ENCODE results near the gene ADORA3.

Gene ADORA3

DNA sequence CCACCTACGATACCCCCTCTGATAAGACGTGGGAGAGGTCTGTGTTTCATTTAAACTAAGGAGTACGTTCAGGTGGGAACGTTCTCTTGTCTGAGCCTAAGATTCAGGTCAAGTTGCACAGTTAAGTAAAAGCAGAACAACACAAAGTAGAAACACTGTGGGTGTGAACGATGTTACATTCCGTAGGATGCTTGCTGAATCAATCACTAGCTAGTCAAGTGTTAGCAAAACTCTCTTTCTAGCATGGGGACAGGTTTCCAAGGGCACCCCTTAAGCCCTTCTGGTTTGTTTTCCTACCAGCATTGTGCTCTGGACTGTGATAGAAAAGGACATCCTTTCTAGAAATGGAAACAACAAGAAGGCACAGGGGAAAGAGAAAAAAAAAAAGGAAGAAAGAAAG is 16.3 kb downstream of the ADORA3 start:
- H3K27ac ChIP-seq (ENCODE audit: low read depth, low read length) = no peak overlapping the region
- H3K36me3 ChIP-seq (ENCODE audit: control insufficient read depth, insufficient read depth, low read length) = no peaks in the 10 kb centered on the region
- H3K9me3 ChIP-seq (ENCODE audit: control insufficient read depth, insufficient read depth, low read length) = no peaks in the 10 kb centered on the region
- H3K27me3 ChIP-seq (ENCODE audit: control insufficient read depth, insufficient read depth, low read length) = no peaks in the 10 kb centered on the region
- no peak overlapping the region for H3K4me3 ChIP-seq (ENCODE audit: low read depth, low read length)
- H3K9ac ChIP-seq (ENCODE audit: low read depth, low read length) = no peak overlapping the region
- H3K4me1 ChIP-seq (ENCODE audit: control insufficient read depth, insufficient read depth, low read length) = no peaks in the 10 kb centered on the region

GRCh38 chr1:111486431-111486830 is 17.0 kb downstream of the ADORA3 start:
- Histone ChIP-seq H3K4me1 (ENCODE audit: control insufficient read depth, insufficient read depth, low read length) (0 out of 2 replicates have a peak, but pooled peaks cover 3% of the 10 kb centered on the region), H3K9ac (ENCODE audit: low read depth, low read length) (no peak overlapping the region), H3K36me3 (ENCODE audit: control insufficient read depth, insufficient read depth, low read length) (no peaks in the 10 kb centered on the region), H3K4me3 (ENCODE audit: low read depth, low read length) (no peak overlapping the region), H3K9me3 (ENCODE audit: control insufficient read depth, insufficient read depth, low read length) (no peaks in the 10 kb centered on the region), H3K27me3 (ENCODE audit: control insufficient read depth, insufficient read depth, low read length) (no peaks in the 10 kb centered on the region), H3K27ac (ENCODE audit: low read depth, low read length) (no peak overlapping the region)

DNA sequence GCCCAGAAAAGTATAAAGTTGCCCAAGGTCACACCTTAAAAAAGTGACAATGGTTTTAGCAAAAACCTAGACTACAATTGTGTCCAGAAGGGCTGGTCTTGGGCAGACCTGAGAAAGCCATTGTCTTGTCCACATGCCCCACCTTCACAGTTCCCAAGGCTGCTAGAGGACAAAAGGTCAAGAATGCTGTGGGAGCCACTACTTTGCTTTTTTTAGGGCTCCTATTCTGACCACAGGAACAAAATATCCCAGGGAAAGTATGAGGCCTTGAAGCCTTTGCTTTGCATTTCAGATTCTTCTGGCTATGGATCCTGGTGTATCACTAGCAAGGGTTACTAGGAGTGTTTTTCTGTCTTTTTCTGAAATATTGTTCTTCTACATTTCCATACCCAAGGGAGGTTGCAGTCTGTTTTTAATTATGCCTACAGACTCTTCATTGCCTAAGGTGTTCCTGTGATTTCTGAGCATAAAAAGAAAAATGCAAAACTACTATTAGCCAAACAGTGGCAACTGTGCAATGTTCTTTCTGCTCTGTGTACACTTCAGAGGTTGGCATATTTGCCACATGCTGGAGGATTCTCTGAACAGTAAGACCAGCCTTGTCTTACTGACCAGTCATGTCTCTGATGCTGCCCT is 18.9 kb downstream of the ADORA3 start:
- Histone ChIP-seq H3K4me3 (ENCODE audit: low read depth, low read length) (no peak overlapping the region), H3K4me1 (ENCODE audit: control insufficient read depth, insufficient read depth, low read length) (0 out of 2 replicates have a peak, but pooled peaks cover 3% of the 10 kb centered on the region), H3K9me3 (ENCODE audit: control insufficient read depth, insufficient read depth, low read length) (no peaks in the 10 kb centered on the region), H3K27me3 (ENCODE audit: control insufficient read depth, insufficient read depth, low read length) (no peaks in the 10 kb centered on the region), H3K9ac (ENCODE audit: low read depth, low read length) (no peak overlapping the region), H3K36me3 (ENCODE audit: control insufficient read depth, insufficient read depth, low read length) (no peaks in the 10 kb centered on the region), H3K27ac (ENCODE audit: low read depth, low read length) (no peak overlapping the region)

DNA sequence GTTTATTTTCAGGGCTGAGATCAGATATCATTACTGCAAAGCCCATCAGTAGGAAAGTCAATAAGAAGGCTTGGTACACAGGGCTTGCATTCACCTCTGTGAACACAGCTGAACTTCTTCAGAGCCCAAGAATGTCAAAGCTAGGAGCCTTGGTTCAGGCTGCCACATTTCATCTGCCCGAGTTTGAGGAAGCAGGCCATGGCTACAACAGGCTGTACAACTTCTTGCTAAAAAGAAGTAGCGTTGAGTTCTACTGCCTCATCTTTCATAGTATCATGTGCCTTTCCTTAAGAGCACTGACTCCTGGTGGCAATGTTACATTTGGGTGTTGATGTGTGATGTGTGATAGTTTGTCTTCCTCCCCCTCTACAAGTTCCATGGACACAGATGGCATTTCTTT is 19.6 kb downstream of the ADORA3 start:
- Histone ChIP-seq H3K27me3 (ENCODE audit: control insufficient read depth, insufficient read depth, low read length) (no peaks in the 10 kb centered on the region), H3K4me3 (ENCODE audit: low read depth, low read length) (no peak overlapping the region), H3K9ac (ENCODE audit: low read depth, low read length) (no peak overlapping the region), H3K4me1 (ENCODE audit: control insufficient read depth, insufficient read depth, low read length) (0 out of 2 replicates have a peak, but pooled peaks cover 3% of the 10 kb centered on the region), H3K36me3 (ENCODE audit: control insufficient read depth, insufficient read depth, low read length) (no peaks in the 10 kb centered on the region), H3K27ac (ENCODE audit: low read depth, low read length) (no peak overlapping the region), H3K9me3 (ENCODE audit: control insufficient read depth, insufficient read depth, low read length) (no peaks in the 10 kb centered on the region)

- H3K36me3 ChIP-seq (ENCODE audit: control insufficient read depth, insufficient read depth, low read length) = no peaks in the 10 kb centered on the region
- no peak overlapping the region for H3K9ac ChIP-seq (ENCODE audit: low read depth, low read length)
- H3K9me3 ChIP-seq (ENCODE audit: control insufficient read depth, insufficient read depth, low read length) = no peaks in the 10 kb centered on the region
- no peak overlapping the region for H3K4me3 ChIP-seq (ENCODE audit: low read depth, low read length)
- H3K4me1 ChIP-seq (ENCODE audit: control insufficient read depth, insufficient read depth, low read length) = 0 out of 2 replicates have a peak, but pooled peaks cover 3% of the 10 kb centered on the region
- H3K27ac ChIP-seq (ENCODE audit: low read depth, low read length) = no peak overlapping the region
- H3K27me3 ChIP-seq (ENCODE audit: control insufficient read depth, insufficient read depth, low read length) = no peaks in the 10 kb centered on the region
Measured at GRCh38 chr1:111483166-111483565, 20.3 kb downstream of the ADORA3 start.

GRCh38 chr1:111481387-111482221 is 21.8 kb downstream of the ADORA3 start:
- Histone ChIP-seq H3K4me3 (ENCODE audit: low read depth, low read length) (no peak overlapping the region), H3K27ac (ENCODE audit: low read depth, low read length) (no peak overlapping the region), H3K9me3 (ENCODE audit: control insufficient read depth, insufficient read depth, low read length) (no peaks in the 10 kb centered on the region), H3K27me3 (ENCODE audit: control insufficient read depth, insufficient read depth, low read length) (no peaks in the 10 kb centered on the region), H3K36me3 (ENCODE audit: control insufficient read depth, insufficient read depth, low read length) (no peaks in the 10 kb centered on the region), H3K4me1 (ENCODE audit: control insufficient read depth, insufficient read depth, low read length) (0 out of 2 replicates have a peak, but pooled peaks cover 3% of the 10 kb centered on the region), H3K9ac (ENCODE audit: low read depth, low read length) (no peak overlapping the region)

GRCh38 chr1:111480674-111481073 is 22.8 kb downstream of the ADORA3 start:
- H3K9ac ChIP-seq (ENCODE audit: low read depth, low read length) = no peak overlapping the region
- no peak overlapping the region for H3K27ac ChIP-seq (ENCODE audit: low read depth, low read length)

DNA sequence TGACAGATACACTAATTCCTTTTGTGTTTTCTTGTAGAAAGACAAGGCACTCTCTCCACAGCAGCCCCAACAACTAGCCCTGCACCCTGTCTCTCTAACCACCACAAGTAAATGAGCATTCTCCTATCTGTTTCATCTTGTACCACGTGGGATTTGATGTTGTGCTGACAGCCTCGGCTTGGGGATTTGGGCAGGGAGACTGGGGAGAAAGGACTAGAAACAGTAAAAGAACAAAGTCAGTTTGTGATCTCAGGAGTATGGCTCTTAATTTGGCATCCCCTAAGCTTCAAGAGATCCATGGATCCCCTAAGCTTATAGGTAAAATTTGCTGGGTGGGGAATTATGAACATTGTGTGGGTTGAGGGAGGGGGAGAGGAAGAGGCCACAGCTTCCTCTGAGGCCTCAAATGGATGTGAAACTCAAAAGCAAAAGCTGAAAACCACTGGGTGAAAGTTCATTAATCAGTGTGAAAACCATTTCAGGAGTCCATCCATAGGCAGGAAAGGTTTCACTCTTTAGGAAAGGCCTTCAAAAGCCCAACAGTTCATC is 26.6 kb downstream of the ADORA3 start:
- H3K27me3 ChIP-seq (ENCODE audit: control insufficient read depth, insufficient read depth, low read length) = no peaks in the 10 kb centered on the region
- H3K9ac ChIP-seq (ENCODE audit: low read depth, low read length) = no peak overlapping the region
- H3K9me3 ChIP-seq (ENCODE audit: control insufficient read depth, insufficient read depth, low read length) = no peaks in the 10 kb centered on the region
- H3K36me3 ChIP-seq (ENCODE audit: control insufficient read depth, insufficient read depth, low read length) = no peaks in the 10 kb centered on the region
- H3K4me1 ChIP-seq (ENCODE audit: control insufficient read depth, insufficient read depth, low read length) = 0 out of 2 replicates have a peak, but pooled peaks cover 2% of the 10 kb centered on the region
- H3K27ac ChIP-seq (ENCODE audit: low read depth, low read length) = no peak overlapping the region
- H3K4me3 ChIP-seq (ENCODE audit: low read depth, low read length) = no peak overlapping the region

More at GRCh38 chr1:111480674-111481073, 22.8 kb downstream of the ADORA3 start:
- Histone ChIP-seq H3K4me1 (ENCODE audit: control insufficient read depth, insufficient read depth, low read length) (0 out of 2 replicates have a peak, but pooled peaks cover 3% of the 10 kb centered on the region), H3K4me3 (ENCODE audit: low read depth, low read length) (no peak overlapping the region), H3K36me3 (ENCODE audit: control insufficient read depth, insufficient read depth, low read length) (no peaks in the 10 kb centered on the region), H3K27me3 (ENCODE audit: control insufficient read depth, insufficient read depth, low read length) (no peaks in the 10 kb centered on the region), H3K9me3 (ENCODE audit: control insufficient read depth, insufficient read depth, low read length) (no peaks in the 10 kb centered on the region)

DNA sequence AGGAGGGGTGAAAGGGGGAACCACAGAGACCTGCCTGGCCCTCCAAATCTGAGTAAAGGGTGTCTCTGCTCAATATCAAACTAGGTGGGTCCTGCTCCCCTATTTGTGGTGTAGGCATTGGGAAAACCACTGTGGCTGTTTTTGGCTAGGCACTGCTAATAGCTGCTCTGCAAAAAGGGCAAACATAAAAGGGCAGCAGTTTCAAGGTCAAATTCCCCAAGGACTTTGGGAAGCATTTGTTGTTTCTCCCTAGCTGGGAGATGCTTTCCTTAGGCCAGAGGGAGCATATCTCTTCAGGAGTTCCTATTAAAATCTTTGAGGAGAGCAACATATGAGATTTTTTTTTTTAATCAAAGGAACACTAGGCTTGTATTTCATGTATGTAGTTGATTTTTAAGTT is 27.2 kb downstream of the ADORA3 start:
- Histone ChIP-seq H3K9ac (ENCODE audit: low read depth, low read length) (no peak overlapping the region), H3K4me3 (ENCODE audit: low read depth, low read length) (no peak overlapping the region), H3K9me3 (ENCODE audit: control insufficient read depth, insufficient read depth, low read length) (no peaks in the 10 kb centered on the region), H3K27ac (ENCODE audit: low read depth, low read length) (no peak overlapping the region), H3K36me3 (ENCODE audit: control insufficient read depth, insufficient read depth, low read length) (no peaks in the 10 kb centered on the region), H3K27me3 (ENCODE audit: control insufficient read depth, insufficient read depth, low read length) (no peaks in the 10 kb centered on the region), H3K4me1 (ENCODE audit: control insufficient read depth, insufficient read depth, low read length) (no peaks in the 10 kb centered on the region)

GRCh38 chr1:111475701-111476100 is 27.7 kb downstream of the ADORA3 start:
- H3K9me3 ChIP-seq (ENCODE audit: control insufficient read depth, insufficient read depth, low read length) = no peaks in the 10 kb centered on the region
- H3K4me1 ChIP-seq (ENCODE audit: control insufficient read depth, insufficient read depth, low read length) = no peaks in the 10 kb centered on the region

DNA sequence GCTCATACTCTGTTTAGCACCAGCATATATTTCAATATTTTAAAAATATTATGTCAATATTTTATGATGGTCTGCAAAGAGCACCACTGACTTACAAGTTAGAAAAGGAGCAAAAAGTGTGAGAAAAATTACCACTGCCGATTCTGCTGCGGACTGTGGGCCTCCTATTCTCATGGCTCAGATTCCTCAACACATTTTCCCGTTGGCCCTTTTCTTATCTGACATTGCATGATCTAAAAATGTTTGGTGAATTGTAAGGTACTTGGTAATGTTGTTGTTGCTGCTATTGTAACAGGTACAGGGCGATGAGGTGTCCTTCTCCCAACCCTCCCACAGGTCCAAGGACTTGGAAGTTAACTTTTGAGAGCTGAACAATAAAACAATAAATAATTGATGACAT is 28.9 kb downstream of the ADORA3 start:
- no peaks in the 10 kb centered on the region for H3K27me3 ChIP-seq (ENCODE audit: control insufficient read depth, insufficient read depth, low read length)
- no peaks in the 10 kb centered on the region for H3K9me3 ChIP-seq (ENCODE audit: control insufficient read depth, insufficient read depth, low read length)
- no peaks in the 10 kb centered on the region for H3K4me1 ChIP-seq (ENCODE audit: control insufficient read depth, insufficient read depth, low read length)
- H3K4me3 ChIP-seq (ENCODE audit: low read depth, low read length) = no peak overlapping the region
- H3K27ac ChIP-seq (ENCODE audit: low read depth, low read length) = no peak overlapping the region
- H3K36me3 ChIP-seq (ENCODE audit: control insufficient read depth, insufficient read depth, low read length) = no peaks in the 10 kb centered on the region
- H3K9ac ChIP-seq (ENCODE audit: low read depth, low read length) = no peak overlapping the region

More at GRCh38 chr1:111475701-111476100, 27.7 kb downstream of the ADORA3 start:
- no peak overlapping the region for H3K9ac ChIP-seq (ENCODE audit: low read depth, low read length)
- H3K27me3 ChIP-seq (ENCODE audit: control insufficient read depth, insufficient read depth, low read length) = no peaks in the 10 kb centered on the region
- no peak overlapping the region for H3K27ac ChIP-seq (ENCODE audit: low read depth, low read length)
- H3K4me3 ChIP-seq (ENCODE audit: low read depth, low read length) = no peak overlapping the region
- H3K36me3 ChIP-seq (ENCODE audit: control insufficient read depth, insufficient read depth, low read length) = no peaks in the 10 kb centered on the region

Data from HUES48 (cell line).